Measurements from ENCODE around the gene SCGB1C1.
A peak's percentile ranks its signal among the peaks of the same experiment; 100 is the strongest.

The SCGB1C1 gene

DNA sequence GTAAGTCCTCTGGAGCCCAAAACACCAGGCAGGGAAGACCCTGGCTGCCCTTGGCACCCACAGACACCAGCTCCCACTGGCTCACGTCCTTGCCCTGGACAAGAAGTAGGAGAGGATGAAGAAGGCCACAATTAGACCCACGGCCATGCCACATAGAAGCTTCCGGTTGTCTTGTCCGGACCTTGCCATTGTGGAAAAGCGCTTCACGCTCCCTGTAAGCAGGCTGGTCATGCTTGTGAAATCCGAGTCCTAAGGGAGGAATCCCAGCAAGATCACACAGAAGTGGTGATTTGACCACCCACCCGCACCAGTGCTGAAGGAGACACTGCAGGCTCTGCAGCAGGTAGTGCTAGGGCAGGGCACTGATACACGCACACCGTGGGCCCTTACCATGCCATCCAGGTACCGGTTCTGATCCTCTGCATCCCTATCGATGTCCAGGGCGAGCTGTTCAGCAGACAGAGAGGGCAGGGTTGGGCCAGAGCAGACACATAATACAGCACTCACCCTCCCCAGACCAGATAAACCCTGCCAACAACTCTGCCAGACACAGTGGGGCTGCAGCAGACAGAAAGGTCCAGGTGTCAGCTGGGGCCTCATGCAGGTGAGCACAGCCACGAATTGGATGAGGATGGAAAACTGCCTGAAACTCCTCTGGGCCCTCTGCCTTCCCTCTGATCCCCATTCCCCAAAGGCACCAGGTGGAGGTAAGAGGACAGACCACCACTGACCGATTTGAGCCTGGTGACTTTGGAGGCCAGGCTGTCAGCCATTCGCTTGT is 12.5 kb downstream of the SCGB1C1 start:
- no peak for DNase-seq

DNA sequence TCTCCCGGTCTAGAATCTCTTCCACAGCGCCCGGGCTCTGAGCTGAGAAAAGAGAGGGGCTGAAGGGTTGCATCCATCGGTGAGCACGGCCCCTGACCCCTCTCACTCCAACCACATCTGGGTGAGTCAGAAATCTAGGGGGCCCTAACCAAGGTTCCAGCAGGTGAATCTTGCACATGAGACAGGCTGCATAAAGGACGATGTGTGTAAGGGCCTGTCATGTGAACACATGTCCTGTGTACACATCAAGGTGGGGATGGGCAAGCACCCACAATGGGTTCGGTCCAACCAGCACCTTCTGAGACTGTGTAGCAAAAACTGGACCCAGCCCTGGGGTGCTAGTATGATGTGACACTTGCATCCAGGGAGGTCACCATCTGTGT is 13.1 kb downstream of the SCGB1C1 start:
- no peak for DNase-seq

DNA sequence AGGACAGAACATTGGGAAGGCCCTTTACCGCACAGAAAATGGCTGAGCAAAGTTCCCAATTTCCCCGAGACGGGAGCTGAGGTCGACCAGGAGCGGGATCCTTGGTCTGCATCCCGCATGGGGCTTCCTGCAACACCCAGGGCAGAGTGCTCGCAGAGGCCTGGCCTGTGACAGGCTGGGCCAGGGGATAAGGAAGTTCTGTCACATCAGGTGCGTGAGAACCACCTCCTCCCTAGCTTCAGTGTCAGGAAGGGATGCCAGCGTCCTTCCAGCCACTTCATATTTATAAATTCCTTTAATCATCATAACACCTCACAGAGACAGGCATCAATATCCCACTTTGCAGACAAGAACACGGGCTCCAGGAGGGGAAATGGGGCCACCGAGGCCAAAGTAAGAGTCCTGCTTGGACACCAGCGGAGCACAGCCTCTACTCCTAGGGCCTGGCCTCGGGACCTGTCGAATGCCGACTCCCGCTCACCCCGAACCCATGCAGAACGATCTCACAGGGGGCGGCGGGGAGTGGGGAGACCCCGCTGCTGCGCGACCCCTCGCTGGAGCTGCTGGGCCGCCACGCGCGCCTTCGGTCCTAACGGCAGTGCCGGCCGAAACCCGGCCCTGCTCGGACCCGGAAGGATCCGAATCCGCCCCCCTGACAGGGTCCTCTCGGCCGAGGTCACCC is 13.8 kb downstream of the SCGB1C1 start:
- no peak for DNase-seq

DNA sequence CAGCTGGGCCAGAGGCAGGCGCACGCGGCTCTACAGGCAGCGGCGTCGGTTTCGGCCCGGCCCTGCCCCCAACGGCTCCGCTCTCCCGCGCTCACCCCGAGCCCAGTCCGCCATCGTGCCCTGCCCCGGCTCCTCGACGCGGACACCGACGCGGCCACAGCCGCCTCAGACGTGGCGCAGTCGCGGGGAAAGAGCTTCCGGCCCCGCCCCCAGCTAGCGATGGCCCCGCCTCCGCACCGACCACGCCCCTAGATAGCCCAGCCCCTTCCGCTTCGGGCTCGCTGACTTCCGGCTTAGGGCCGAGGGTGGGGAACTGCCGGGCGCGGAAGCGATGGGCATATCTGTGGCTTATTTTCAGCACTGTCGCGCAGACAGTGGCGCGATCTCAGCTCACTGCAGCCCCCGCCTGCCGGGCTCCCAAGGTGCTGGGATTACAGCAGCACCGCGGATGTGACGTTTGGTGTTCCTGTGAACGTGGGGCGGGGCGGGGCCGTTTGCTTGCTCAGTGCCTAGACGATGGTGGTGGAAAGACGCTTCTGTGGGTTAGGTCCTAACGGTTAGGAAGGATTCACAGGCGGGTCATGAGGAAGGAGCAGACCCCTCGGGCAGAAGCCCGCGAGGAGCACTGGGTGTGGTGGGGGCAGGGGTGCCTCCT is 14.5 kb downstream of the SCGB1C1 start, which contains the start of the genes BET1L and RIC8A:
Gene BET1L (minus strand): TSS at position 192 of the 655 bp plus-strand sequence. CDS start 78 bp downstream, at position 114.
Gene RIC8A (plus strand): TSS at position 501 of the 655 bp plus-strand sequence. CDS start 1,147 bp downstream, outside the sequence.
- peak; percentile 95 for DNase-seq

DNA sequence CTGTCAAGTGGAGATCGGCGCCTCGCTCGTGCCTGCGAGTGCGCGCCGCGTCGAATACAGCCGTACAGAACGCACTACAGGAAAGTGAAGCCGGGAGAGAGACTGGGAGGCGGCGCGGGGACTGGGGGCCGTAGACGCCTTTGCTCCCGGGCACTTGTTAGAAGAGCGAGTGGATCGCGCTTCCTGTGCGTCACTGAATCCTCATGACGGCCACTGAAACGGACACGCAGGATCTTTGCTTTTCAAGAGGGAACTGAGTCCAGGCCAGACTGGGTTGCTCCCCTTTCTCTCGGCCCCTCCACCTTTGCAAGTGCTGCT is 14.9 kb downstream of the SCGB1C1 start:
- no peak for DNase-seq

DNA sequence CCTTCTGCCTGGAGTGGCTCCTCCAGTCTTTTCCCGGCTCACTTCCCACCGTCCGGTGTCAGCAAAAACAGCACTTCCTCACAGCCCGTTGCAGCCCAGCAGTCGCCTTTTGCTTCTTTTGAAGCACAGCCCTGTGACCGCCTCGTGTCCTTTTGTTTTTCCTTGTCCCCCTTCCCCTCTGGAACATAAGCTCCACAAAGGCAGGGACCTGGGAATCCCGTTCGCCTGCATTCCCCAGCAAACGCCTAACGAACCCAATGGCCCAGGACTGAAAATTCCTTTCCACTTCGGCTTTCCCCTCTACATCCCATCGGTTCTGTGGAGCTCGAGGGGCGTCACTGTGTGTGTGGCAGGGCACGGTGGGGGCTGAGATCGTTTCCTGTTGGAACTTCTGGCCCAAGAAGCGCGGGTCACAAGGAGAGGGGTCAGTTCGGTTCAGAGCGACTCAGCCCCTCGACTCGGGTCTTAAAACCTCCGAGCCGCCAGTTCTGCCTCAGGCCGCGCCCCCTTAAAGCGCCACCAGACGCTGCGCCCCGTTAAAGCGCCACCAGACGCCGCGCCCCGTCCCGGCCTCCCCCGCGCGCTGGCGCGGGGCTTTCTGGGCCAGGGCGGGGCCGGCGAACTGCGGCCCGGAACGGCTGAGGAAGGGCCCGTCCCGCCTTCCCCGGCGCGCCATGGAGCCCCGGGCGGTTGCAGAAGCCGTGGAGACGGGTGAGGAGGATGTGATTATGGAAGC is 15.5 kb downstream of the SCGB1C1 start:
- DNase-seq: peak; percentile 82

DNA sequence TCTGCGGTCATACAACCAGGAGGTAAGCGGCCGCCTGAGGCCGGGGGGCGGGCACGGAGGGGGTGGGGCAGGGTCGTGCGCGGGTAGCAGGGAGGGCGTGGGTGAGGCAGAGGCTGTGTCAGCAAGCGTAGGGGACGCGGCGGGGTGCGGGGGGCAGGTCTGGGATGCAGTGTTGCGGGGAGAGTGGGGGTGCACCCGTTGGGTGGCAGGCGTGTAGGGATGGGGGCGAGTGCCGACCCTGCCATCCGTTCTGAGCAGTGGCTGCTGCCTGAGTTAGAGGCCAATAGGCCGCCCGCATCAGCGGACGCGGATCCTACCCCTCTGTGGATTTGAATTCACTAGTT is 16.0 kb downstream of the SCGB1C1 start:
- DNase-seq: no peak

DNA sequence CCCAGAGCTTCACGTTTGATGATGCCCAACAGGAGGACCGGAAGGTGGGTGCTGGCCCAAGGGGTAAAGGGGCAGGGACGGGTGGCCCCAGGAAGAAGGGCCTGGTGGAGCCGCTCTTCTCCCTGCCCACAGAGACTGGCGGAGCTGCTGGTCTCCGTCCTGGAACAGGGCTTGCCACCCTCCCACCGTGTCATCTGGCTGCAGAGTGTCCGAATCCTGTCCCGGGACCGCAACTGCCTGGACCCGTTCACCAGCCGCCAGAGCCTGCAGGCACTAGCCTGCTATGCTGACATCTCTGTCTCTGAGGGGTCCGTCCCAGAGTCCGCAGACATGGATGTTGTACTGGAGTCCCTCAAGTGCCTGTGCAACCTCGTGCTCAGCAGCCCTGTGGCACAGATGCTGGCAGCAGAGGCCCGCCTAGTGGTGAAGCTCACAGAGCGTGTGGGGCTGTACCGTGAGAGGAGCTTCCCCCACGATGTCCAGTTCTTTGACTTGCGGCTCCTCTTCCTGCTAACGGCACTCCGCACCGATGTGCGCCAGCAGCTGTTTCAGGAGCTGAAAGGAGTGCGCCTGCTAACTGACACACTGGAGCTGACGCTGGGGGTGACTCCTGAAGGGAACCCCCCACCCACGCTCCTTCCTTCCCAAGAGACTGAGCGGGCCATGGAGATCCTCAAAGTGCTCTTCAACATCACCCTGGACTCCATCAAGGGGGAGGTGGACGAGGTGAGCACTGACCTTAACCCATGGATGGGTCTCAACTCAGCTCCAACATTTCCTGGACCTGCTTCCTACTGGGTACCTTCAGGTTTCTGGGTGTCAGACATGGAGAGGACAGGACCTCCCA is 16.6 kb downstream of the SCGB1C1 start:
- no peak for DNase-seq

DNA sequence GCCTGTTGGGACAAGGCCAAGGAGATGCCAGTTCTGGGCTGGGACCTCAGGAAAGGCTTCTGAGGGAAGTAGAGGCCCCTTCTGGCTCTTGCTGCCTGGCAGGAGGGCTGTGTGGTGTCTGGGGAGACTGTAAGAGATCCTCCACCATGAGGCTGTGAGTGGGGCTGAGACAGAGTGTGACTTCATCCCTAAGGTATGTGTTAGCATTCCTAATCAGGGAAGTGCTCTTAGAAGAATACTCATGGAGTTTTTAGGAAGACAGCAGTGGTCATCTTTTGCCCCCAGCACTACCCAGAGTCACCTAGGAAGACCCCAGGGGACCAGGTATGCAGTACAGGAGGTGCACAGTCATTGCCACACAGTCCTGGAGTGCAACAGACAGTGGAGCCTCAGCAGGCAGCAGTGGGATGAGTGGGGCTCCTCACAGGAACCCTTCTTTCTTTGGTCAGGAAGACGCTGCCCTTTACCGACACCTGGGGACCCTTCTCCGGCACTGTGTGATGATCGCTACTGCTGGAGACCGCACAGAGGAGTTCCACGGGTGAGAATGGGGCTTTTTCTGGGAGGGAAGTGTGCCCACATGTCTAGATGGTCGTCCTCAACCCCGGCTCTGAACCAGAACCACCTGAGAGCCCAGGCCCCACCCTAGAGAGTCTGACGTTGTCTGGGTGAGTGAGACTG is 17.4 kb downstream of the SCGB1C1 start:
- no peak for DNase-seq

DNA sequence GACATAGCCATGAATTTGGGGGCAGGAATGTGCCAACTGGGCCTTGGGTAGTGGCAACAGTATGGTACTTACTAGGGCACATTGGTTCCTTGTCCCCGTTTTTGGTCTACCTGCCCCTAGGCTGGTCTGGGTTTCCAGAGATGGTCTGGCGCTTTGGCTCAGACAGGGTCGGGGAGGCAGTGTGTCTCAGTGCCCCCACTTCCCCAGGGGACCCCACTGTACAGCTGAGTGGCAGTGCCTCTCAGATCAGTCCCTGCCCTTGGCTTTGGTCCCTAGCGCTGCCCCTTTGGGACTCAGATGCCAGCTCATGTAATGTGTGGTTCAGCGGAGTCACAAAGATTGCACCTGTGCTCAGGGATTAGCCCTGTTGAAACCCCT is 17.9 kb downstream of the SCGB1C1 start:
- DNase-seq: no peak

DNA sequence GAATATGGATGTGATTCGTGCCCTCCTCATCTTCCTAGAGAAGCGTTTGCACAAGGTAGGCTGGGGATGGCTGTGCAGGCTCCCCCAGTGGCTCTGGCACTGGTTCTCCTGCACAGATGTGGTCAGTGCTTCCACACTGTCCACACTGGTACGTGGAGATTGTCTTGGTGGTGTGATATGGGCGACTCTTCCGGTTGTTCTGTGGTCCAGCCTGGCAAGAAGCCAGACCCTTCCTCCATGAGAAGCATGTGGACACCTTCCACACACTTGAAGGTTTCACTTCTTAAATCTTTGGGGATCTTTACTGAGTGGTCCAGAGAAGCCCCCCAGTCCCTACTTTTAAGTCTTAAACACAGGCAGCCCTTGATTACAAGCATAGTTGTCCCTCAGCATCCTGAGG is 18.4 kb downstream of the SCGB1C1 start:
- no peak for DNase-seq

DNA sequence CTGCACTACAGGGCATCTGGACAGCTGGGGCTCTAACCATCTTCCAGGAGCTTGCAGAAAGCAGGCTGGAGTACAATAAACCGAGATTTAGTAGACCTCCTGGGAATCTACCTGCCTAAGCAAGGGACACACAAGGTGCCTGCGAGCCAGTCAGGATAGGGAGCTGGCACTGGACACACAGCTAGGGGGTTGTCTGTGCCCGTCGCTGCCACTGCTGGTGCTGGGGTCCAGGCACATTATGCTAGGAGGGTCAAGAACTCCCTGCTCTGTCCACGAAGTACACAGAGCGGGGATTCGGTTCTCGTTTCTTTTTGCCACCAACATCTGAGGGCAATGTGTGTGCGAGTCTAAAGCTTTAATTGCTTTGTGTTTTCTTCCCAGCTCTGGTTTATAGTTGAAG is 18.9 kb downstream of the SCGB1C1 start:
- no peak for DNase-seq

DNA sequence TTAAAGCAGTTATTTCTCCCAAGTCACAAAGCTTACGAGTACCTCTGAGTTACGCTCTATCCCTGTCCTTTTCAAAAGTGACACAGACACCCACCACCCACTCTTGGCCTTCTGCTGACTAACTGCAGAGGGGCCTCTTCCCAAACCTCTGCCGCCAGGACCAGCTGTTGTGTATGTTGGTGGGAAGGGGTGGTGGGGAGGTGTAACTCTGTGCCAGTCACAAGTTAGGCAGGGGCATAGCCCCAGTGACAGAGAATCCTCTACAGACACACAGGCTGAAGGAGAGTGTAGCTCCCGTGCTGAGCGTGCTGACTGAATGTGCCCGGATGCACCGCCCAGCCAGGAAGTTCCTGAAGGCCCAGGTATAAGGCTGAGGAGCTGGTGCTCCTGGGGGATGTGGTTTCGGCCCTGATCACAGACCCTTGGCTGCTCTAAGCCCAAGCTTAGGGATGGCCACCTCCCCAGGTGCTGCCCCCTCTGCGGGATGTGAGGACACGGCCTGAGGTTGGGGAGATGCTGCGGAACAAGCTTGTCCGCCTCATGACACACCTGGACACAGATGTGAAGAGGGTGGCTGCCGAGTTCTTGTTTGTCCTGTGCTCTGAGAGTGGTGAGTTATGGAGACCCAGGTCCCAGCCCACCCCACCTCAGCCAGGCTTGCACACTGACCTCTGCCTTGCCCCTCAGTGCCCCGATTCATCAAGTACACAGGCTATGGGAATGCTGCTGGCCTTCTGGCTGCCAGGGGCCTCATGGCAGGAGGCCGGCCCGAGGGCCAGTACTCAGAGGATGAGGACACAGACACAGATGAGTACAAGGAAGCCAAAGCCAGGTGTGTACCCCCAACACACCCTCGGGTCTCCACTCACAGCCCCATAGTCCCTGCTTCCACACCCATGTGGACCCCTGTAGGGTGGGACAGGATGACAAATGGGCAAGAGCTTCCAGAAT is 19.5 kb downstream of the SCGB1C1 start:
- DNase-seq: no peak

DNA sequence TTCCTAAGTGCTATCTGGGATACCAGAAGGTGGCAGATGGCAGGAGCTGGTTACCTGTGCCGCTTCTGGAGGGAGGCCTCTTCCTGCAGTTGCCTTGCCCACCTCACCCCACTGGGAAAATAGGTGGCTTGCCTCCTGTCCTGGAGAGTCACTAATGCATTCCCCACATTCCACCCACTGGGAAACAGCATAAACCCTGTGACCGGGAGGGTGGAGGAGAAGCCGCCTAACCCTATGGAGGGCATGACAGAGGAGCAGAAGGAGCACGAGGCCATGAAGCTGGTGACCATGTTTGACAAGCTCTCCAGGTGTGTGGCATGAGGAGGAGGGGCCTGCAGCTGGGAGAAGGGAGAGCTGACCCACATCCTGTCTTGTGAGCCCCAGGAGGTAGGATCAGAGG is 20.2 kb downstream of the SCGB1C1 start:
- DNase-seq: no peak

DNA sequence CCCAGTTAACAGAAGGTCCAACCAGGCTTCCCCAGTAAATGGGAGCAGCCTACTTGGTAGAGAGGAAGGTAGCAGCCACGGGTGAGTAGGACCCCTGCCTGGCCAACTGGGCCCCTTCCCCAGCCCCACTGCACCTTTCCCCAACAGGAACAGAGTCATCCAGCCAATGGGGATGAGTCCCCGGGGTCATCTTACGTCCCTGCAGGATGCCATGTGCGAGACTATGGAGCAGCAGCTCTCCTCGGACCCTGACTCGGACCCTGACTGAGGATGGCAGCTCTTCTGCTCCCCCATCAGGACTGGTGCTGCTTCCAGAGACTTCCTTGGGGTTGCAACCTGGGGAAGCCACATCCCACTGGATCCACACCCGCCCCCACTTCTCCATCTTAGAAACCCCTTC is 21.2 kb downstream of the SCGB1C1 start:
- no peak for DNase-seq

DNA sequence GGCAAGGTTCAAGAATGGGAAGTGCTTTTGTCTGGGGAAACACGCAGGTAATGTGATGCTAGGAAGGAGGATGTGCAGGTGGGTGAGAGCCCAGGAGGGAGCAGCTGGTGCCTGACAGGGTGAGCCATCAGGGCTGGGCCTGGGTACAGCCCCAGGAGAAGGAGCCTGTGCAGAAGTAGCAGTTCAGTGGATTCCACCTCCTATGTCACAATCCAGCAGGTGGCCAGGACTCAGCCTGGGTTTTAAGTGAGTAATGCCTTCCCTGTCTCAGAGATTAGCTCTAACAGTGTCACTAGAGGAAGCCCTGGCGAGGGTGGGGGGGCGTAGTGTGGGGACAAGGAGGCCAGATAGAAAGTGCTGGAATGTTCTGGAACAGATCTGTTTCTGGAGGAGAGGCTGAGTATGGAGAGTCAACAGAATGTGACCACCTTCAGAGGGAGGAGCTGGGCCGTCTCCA is 22.7 kb downstream of the SCGB1C1 start:
- DNase-seq: no peak

DNA sequence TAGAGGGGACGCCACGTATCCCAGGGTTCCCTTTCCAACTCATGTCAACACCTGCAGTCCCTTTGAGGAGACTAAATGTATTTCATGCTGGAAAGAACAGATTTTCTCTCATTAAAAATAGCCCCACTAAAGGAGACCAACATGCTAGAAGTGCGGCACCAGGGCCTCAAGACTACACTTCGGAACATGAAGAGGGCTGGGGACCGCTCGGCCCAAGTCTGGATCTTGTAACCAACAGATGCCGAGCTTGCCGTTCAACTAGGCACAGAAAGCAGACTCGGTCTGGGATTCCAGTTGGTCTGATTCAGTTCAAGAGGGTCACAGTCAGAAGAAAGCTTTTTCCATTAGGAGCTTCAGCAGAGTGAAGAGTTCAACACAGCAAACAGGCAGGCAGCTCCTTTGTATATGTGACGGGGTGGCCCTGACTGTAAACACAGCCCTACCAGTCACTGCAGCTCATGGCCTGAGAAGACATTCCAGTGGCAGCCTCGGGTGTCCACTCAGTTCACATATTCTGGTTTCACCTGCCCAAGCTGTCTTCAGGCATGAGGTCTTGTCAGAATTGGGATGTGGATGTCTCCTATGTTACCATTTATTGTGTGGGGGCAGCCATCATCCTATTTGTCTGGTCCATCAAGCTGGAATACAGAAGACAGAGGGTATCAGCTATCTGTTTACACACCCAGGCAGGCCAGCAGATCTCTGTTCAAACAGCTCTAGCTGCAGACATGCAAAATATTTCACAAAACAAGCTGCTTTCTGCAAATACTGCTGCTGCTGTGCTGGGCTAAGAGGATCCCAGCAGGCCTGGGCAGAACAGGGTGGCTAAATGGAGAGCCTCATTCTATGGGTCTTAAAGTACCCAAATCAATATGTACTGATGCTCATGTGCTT is 23.4 kb downstream of the SCGB1C1 start:
- no peak for DNase-seq

DNA sequence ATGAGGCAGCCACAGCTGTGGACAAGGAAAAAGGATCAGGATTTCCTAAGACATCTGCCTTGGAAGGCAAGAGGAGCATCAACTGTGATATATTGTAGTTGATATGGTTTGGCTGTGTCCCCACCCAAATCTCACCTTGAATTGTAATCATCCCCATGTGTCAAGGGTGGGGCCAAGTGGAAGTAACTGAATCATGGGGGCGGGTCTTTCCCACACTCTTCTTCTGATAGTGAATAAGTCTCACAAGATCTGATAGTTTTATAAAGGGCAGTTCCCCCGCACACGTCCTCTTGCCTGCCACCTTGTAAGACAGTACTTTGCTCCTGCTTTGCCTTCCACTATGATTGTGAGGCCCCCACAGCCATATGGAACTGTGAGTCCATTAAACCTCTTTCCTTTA is 24.8 kb downstream of the SCGB1C1 start:
- no peak for DNase-seq

DNA sequence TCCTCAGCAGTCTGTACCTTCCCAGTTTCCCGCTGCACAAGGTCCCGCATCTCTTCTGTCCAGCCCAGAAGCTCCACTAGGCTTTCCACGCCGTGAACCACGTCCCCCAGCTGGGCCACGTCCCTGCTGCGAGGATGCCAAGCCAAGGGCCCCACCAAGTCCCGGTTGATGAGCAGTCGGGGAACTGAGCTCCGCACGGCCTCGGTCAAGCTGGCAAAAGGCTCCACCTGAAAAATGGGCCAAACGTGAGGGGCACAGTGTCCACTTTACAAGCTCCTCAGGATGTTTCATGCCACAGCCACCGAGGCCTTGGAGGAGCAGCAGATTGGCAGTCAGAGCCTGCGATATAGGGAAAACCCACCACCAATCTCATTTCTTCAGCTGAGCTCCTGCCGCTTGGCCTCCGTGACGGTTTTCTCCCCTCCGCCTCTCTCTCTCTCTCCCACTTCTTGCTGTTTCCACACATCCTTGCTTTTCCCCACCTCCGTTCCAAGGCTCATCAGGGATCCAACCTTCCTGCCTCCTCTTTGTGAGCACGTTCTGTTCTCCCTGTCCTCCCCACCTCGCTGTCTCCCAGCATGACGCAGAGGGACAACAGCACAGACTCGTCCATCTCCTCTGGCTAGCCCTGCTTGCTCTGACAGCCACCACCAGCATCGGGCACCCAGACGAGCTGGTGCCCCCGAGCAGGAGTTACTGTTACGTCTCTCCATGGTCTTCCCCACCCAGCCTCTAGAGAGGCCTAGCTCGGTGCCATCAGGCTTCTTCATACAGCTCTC is 26.1 kb downstream of the SCGB1C1 start:
- no peak for DNase-seq

Data from effector CD4-positive, alpha-beta T cell (primary cell).